SK-N-SH (cell line): ENCODE measurements around the gene XG. TPM values are rescaled to one million over a fixed set of nuclear protein-coding genes. Genes with fewer than 3 reads are reported as not detected.

Experiments used
- CTCF ChIA-PET: fragments of 300-600, 350-600 bp; formaldehyde crosslinking; extraction: SDS; loops from one replicate; lab custom pipeline; 2021; lab: Yijun Ruan, JAX
- POLR2A ChIA-PET: fragments of 350-600 bp; sonication (Branson Sonifier 250); formaldehyde crosslinking; extraction: SDS; loops from one replicate; lab custom pipeline; 2020; ENCODE audit warnings: antibody characterized with exemption, inconsistent platforms; lab: Yijun Ruan, JAX
- DNase-seq: peaks from one replicate; pipeline ENCODE4 v3.0.0; 2012
- H2AFZ ChIP-seq: fragments of 200-600 bp; sonication (generic); 2 replicates; pipeline ENCODE4 v1.8.1; 2016; ENCODE audit warnings: antibody characterized with exemption, mild to moderate bottlenecking, low read depth
- H3F3A ChIP-seq: fragments of 200-600 bp; sonication (generic); replicated peaks from 2 replicates; pipeline ENCODE3; 2016; ENCODE audit warnings: antibody characterized with exemption, mild to moderate bottlenecking; ENCODE audit not compliant: insufficient read depth
- H3K27ac ChIP-seq, 2 experiments: fragments of 200-500 bp in 1 of 2; fragments of 200-600 bp in 1 of 2; sonication (Bioruptor generic) in 1 of 2; sonication (generic), shearing (Covaris generic) in 1 of 2; 2 replicates each; pipeline versions ENCODE4 v1.5.1 to v1.6.1; 2014 to 2016; ENCODE audit warnings: low read depth in 2 of 2, inconsistent platforms in 1 of 2, low read length in 1 of 2, mild to moderate bottlenecking in 1 of 2, mixed read lengths in 1 of 2
- H3K27me3 ChIP-seq: fragments of 200-600 bp; sonication (generic), shearing (Covaris generic); 2 replicates; pipeline ENCODE4 v1.6.1; 2016; ENCODE audit warnings: mixed run types; ENCODE audit not compliant: insufficient read depth
- H3K36me3 ChIP-seq, 2 experiments: fragments of 200-500 bp in 1 of 2; fragments of 200-600 bp in 1 of 2; sonication (Bioruptor generic) in 1 of 2; sonication (generic) in 1 of 2; replicated peaks in 1 of 2; 2 replicates each; pipeline versions ENCODE3 to v1.5.1; 2014 to 2016; ENCODE audit warnings: low read length in 1 of 2, mild to moderate bottlenecking in 1 of 2; ENCODE audit not compliant: insufficient read depth in 2 of 2, control insufficient read depth in 1 of 2
- H3K4me1 ChIP-seq, 2 experiments: fragments of 200-500 bp in 1 of 2; fragments of 200-600 bp in 1 of 2; sonication (Bioruptor generic) in 1 of 2; sonication (generic), shearing (Covaris generic) in 1 of 2; 2 replicates each; pipeline versions ENCODE4 v1.5.1 to v1.6.1; 2014 to 2016; ENCODE audit warnings: low read depth in 1 of 2, low read length in 1 of 2, mixed run types in 1 of 2; ENCODE audit not compliant: insufficient read depth in 2 of 2, control insufficient read depth in 1 of 2
- H3K4me2 ChIP-seq: fragments of 200-600 bp; sonication (generic), shearing (Covaris generic); 2 replicates; pipeline ENCODE4 v1.6.1; 2017; ENCODE audit warnings: mixed run types
- H3K4me3 ChIP-seq, 2 experiments: fragments of 200-500 bp in 1 of 2; fragments of 200-600 bp in 1 of 2; sonication (Bioruptor generic) in 1 of 2; sonication (generic), shearing (Covaris generic) in 1 of 2; 2 replicates each; pipeline versions ENCODE4 v1.5.1 to v1.8.1; 2014 to 2016; ENCODE audit warnings: low read depth in 2 of 2, inconsistent platforms in 1 of 2, low read length in 1 of 2, mild to moderate bottlenecking in 1 of 2, mixed read lengths in 1 of 2, moderate library complexity in 1 of 2
- H3K79me2 ChIP-seq: fragments of 200-600 bp; sonication (generic); 2 replicates; pipeline ENCODE4 v1.8.1; 2017; ENCODE audit warnings: mild to moderate bottlenecking; ENCODE audit not compliant: insufficient read depth
- H3K9ac ChIP-seq: fragments of 200-600 bp; sonication (generic); 2 replicates; pipeline ENCODE4 v1.6.1; 2017; ENCODE audit warnings: mixed run types
- H3K9me2 ChIP-seq: fragments of 200-600 bp; sonication (generic); 2 replicates; pipeline ENCODE4 v1.6.1; 2017; ENCODE audit warnings: mixed run types
- H3K9me3 ChIP-seq: fragments of 200-600 bp; sonication (generic); 2 replicates; pipeline ENCODE4 v1.6.1; 2017; ENCODE audit warnings: mixed run types, mild to moderate bottlenecking, moderate library complexity
- H4K20me1 ChIP-seq: fragments of 200-600 bp; sonication (generic); 2 replicates; pipeline ENCODE4 v1.6.1; 2017; ENCODE audit warnings: mild to moderate bottlenecking, mixed run types; ENCODE audit not compliant: insufficient read depth
- EP300 ChIP-seq, 2 experiments: IDR thresholded peaks; 2 replicates each; pipeline versions ENCODE4 v1.4.0 to v1.6.1; 2012; ENCODE audit warnings: borderline replicate concordance in 1 of 2, low read depth in 1 of 2, low read length in 1 of 2
- EZH2phosphoT487 ChIP-seq: fragments of 200-600 bp; sonication (generic); IDR thresholded peaks from 2 replicates; pipeline ENCODE4 v1.6.1; 2017; ENCODE audit warnings: low read depth, mixed run types, mild to moderate bottlenecking, antibody characterized with exemption, moderate library complexity, borderline replicate concordance
- FOSL2 ChIP-seq: IDR thresholded peaks from 2 replicates; pipeline ENCODE4 v1.4.0; 2012; ENCODE audit warnings: low read depth, mild to moderate bottlenecking, moderate library complexity, borderline replicate concordance
- FOXJ3 ChIP-seq: sonication (generic); formaldehyde crosslinking; IDR thresholded peaks from 2 replicates; pipeline ENCODE4 v1.5.1; 2020; ENCODE audit warnings: mild to moderate bottlenecking, missing genetic modification reagents
- FOXM1 ChIP-seq: IDR thresholded peaks from 2 replicates; pipeline ENCODE4 v1.4.0; 2012; ENCODE audit warnings: low read depth, mild to moderate bottlenecking
- JUND ChIP-seq: IDR thresholded peaks from 2 replicates; pipeline ENCODE4 v1.4.0; 2012
- MEF2A ChIP-seq: IDR thresholded peaks from 2 replicates; pipeline ENCODE4 v1.4.0; 2012; ENCODE audit warnings: low read depth, borderline replicate concordance
- NFIC ChIP-seq: IDR thresholded peaks from 2 replicates; pipeline ENCODE4 v1.4.0; 2012; ENCODE audit warnings: borderline replicate concordance
- RAD21 ChIP-seq: IDR thresholded peaks from 2 replicates; pipeline ENCODE4 v1.6.1; 2012; ENCODE audit warnings: mild to moderate bottlenecking, low read length
- RCOR1 ChIP-seq: fragments of 150-350 bp; IDR thresholded peaks from 2 replicates; pipeline ENCODE4 v1.6.1; 2017; ENCODE audit warnings: antibody characterized with exemption, low read length
- RFX5 ChIP-seq: IDR thresholded peaks from 2 replicates; pipeline ENCODE4 v1.6.1; 2012; ENCODE audit warnings: mild to moderate bottlenecking, improper control_type of control experiment, low read length
- RXRA ChIP-seq: IDR thresholded peaks from 2 replicates; pipeline ENCODE4 v1.4.0; 2012; ENCODE audit warnings: low read depth, mild to moderate bottlenecking, borderline replicate concordance
- SMC3 ChIP-seq: IDR thresholded peaks from 2 replicates; pipeline ENCODE4 v1.6.1; 2012; ENCODE audit warnings: low read depth, low read length, improper control_type of control experiment
- TEAD4 ChIP-seq: IDR thresholded peaks from 2 replicates; pipeline ENCODE4 v1.4.0; 2012; ENCODE audit warnings: mild to moderate bottlenecking, borderline replicate concordance; ENCODE audit not compliant: insufficient read depth
- WGBS: methylation state at CpG from one replicate; pipeline ENCODE4 v1.1.6; 2017; ENCODE audit warnings: low lambda C conversion rate; 5-methylcytosine and 5-hydroxymethylcytosine counted together
- polyA plus RNA-seq, 3 experiments: library from polyadenylated mRNA; depleted of rRNA; stranded (reverse); fragments of >200 nt; gene quantifications; 2 replicates each; pipeline ENCODE4 v1.2.3, GENCODE V29; 2012
- TF ChIP-seq, protein P1 (sequence below): IDR thresholded peaks from 2 replicates; pipeline ENCODE4; 2012
- TF ChIP-seq, protein P2 (sequence below): IDR thresholded peaks from 2 replicates; pipeline ENCODE4 v1.4.0; 2012; ENCODE audit warnings: low read depth, borderline replicate concordance
- TF ChIP-seq, protein P3 (sequence below): fragments of 150-350 bp; IDR thresholded peaks from 2 replicates; pipeline ENCODE4 v1.6.1; 2017; ENCODE audit warnings: antibody characterized with exemption, low read length, low read depth, borderline replicate concordance
- TF ChIP-seq, protein P4 (sequence below): IDR thresholded peaks from 2 replicates; pipeline ENCODE4 v1.4.0; 2012; ENCODE audit warnings: low read depth, borderline replicate concordance
- TF ChIP-seq, protein P5 (sequence below): IDR thresholded peaks from 2 replicates; pipeline ENCODE4 v1.4.0; 2012; ENCODE audit warnings: low read depth

XG gene
- polyA plus RNA-seq, 1 of the 3 experiments (the other 2 are of a cell fraction): 0.76 TPM

DNA sequence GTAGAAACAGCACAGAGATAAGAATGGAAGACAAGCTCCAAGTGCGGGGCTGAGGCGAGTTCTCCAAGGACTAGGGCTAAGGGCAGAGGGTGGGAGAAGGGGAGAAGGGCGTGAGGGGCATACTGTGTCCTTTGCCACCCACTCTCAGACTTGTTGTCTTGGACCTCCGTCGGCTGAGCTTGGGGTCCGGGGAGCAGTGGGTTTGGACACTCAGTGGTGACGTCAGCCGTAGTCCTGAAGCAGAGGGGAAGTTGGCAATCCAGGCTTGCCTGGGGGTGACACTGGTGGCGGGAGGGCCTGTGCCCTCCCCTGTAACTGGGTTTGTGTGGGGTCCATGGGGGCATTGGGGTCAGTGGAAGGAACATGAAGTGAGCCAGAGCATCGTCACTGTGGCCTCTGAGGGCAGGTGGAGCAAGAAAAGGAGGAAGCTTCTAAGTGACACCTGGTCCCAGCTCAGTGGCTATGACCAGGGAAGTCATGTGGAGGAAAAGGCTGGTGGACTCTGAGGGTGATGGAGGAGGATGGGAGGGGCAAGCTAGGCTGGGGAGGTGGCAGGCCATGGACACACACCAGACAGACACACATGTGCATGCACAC lies 43.1 kb upstream of the XG start:
- ChIA-PET POLR2A (no interaction called here), CTCF (no interaction called here)
- Histone ChIP-seq H3K9ac (no peak overlapping the region), H3K27me3 (peaks cover 5% of the 10 kb centered on the region; the same call in 1 of the 2 replicates), H4K20me1 (peaks cover 31% of the 10 kb centered on the region), H3K79me2 (peaks cover 72% of the 10 kb centered on the region), H3F3A (peaks cover 42% of the 10 kb centered on the region), H3K4me2 (peak overlapping the region; percentile 78; the same call in 1 of the 2 replicates), H3K9me2 (no peaks in the 10 kb centered on the region), H3K36me3 (peaks cover 0 to 9% of the 10 kb centered on the region in 2 experiments), H3K27ac (peak overlapping the region in 1 of 2 experiments; percentile 90; a peak in 1 of 4 replicates), H3K9me3 (no peaks in the 10 kb centered on the region), H3K4me1 (peaks cover 5 to 49% of the 10 kb centered on the region in 2 experiments; a peak in 3 of 4 replicates), H2AFZ (no peak overlapping the region), H3K4me3 (no peak overlapping the region)
- WGBS: 73% methylated on average over 10 of the region's 10 CpGs
- TF ChIP-seq TEAD4 (no peak), JUND (no peak), RCOR1 (no peak), FOSL2 (no peak), RAD21 (no peak), FOXJ3 (no peak), NFIC (no peak)
- TF ChIP-seq, protein P1, sequence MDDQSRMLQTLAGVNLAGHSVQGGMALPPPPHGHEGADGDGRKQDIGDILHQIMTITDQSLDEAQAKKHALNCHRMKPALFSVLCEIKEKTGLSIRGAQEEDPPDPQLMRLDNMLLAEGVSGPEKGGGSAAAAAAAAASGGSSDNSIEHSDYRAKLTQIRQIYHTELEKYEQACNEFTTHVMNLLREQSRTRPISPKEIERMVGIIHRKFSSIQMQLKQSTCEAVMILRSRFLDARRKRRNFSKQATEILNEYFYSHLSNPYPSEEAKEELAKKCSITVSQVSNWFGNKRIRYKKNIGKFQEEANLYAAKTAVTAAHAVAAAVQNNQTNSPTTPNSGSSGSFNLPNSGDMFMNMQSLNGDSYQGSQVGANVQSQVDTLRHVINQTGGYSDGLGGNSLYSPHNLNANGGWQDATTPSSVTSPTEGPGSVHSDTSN: no peak
- TF ChIP-seq, protein P2, sequence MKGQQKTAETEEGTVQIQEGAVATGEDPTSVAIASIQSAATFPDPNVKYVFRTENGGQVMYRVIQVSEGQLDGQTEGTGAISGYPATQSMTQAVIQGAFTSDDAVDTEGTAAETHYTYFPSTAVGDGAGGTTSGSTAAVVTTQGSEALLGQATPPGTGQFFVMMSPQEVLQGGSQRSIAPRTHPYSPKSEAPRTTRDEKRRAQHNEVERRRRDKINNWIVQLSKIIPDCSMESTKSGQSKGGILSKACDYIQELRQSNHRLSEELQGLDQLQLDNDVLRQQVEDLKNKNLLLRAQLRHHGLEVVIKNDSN: no peak
- TF ChIP-seq, protein P3, sequence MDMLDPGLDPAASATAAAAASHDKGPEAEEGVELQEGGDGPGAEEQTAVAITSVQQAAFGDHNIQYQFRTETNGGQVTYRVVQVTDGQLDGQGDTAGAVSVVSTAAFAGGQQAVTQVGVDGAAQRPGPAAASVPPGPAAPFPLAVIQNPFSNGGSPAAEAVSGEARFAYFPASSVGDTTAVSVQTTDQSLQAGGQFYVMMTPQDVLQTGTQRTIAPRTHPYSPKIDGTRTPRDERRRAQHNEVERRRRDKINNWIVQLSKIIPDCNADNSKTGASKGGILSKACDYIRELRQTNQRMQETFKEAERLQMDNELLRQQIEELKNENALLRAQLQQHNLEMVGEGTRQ: no peak
- TF ChIP-seq, protein P4, sequence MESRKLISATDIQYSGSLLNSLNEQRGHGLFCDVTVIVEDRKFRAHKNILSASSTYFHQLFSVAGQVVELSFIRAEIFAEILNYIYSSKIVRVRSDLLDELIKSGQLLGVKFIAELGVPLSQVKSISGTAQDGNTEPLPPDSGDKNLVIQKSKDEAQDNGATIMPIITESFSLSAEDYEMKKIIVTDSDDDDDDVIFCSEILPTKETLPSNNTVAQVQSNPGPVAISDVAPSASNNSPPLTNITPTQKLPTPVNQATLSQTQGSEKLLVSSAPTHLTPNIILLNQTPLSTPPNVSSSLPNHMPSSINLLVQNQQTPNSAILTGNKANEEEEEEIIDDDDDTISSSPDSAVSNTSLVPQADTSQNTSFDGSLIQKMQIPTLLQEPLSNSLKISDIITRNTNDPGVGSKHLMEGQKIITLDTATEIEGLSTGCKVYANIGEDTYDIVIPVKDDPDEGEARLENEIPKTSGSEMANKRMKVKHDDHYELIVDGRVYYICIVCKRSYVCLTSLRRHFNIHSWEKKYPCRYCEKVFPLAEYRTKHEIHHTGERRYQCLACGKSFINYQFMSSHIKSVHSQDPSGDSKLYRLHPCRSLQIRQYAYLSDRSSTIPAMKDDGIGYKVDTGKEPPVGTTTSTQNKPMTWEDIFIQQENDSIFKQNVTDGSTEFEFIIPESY: no peak
- DNase-seq: no peak

DNA sequence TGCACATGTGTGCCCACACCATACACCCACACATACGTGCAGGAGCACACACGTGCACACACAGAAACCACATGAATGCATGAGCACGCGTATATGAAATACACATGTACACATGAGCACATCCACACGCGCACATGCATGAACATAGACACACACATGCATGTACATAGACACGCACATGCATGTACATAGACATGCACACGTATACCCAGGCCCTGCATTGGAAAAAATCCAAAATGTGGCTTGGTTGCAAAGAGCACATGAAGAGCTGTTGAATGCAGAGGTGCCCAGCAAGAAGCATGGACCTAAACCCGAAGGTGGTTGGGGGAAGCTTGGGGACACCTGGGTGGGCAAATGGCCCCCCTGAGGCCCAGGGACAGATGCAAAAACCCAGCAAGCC lies 42.3 kb upstream of the XG start:
- H3K9ac ChIP-seq: peak overlapping the region; percentile 67
- peaks cover 33% of the 10 kb centered on the region for H4K20me1 ChIP-seq
- no peak overlapping the region for H2AFZ ChIP-seq
- no peaks in the 10 kb centered on the region for H3K9me3 ChIP-seq
- H3K27ac ChIP-seq: peak overlapping the region in 1 of 2 experiments; percentile 89; a peak in 2 of 4 replicates
- H3K4me3 ChIP-seq: 0 out of 4 replicates have a peak overlapping the region, but pooled peaks of 1 of the 2 experiments have one; percentile 38
- H3K27me3 ChIP-seq: peaks cover 5% of the 10 kb centered on the region; the same call in 1 of the 2 replicates
- peaks cover 70% of the 10 kb centered on the region for H3K79me2 ChIP-seq
- WGBS: 77% methylated on average over 9 of the region's 9 CpGs
- peak overlapping the region; percentile 62 for H3K4me2 ChIP-seq
- peaks cover 5 to 45% of the 10 kb centered on the region in 2 experiments; a peak in 3 of 4 replicates for H3K4me1 ChIP-seq
- DNase-seq: no peak
- no peak for TF ChIP-seq MEF2A
- TF ChIP-seq, protein P5, sequence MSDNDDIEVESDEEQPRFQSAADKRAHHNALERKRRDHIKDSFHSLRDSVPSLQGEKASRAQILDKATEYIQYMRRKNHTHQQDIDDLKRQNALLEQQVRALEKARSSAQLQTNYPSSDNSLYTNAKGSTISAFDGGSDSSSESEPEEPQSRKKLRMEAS: no peak
- TF ChIP-seq RFX5: no peak
- TF ChIP-seq EP300 (IDR thresholded peaks at IDR 0.05; ENCODE audit: borderline replicate concordance in 1 of 2, low read depth in 1 of 2, low read length in 1 of 2): no peak
- TF ChIP-seq RXRA: no peak
- TF ChIP-seq FOXM1: no peak
- no peak for TF ChIP-seq SMC3
- TF ChIP-seq EZH2phosphoT487: no peak
- TF ChIP-seq, protein P3: no peak
- peaks cover 42% of the 10 kb centered on the region for H3F3A ChIP-seq
- ChIA-PET CTCF (no interaction called here), POLR2A (no interaction called here)
- H3K9me2 ChIP-seq: no peaks in the 10 kb centered on the region
- peaks cover 0 to 10% of the 10 kb centered on the region in 2 experiments for H3K36me3 ChIP-seq
